ENCODE results near the gene BCL3. TPM values are rescaled to one million over a fixed set of nuclear protein-coding genes. Genes with fewer than 3 reads are reported as not detected.
A peak's percentile ranks its signal among the peaks of the same experiment; 100 is the strongest.

Gene BCL3
- polyA plus RNA-seq, 1 donor (not counting 4 experiments of a cell fraction or from before 2014, with no cell fraction given), result 1.1 TPM

DNA sequence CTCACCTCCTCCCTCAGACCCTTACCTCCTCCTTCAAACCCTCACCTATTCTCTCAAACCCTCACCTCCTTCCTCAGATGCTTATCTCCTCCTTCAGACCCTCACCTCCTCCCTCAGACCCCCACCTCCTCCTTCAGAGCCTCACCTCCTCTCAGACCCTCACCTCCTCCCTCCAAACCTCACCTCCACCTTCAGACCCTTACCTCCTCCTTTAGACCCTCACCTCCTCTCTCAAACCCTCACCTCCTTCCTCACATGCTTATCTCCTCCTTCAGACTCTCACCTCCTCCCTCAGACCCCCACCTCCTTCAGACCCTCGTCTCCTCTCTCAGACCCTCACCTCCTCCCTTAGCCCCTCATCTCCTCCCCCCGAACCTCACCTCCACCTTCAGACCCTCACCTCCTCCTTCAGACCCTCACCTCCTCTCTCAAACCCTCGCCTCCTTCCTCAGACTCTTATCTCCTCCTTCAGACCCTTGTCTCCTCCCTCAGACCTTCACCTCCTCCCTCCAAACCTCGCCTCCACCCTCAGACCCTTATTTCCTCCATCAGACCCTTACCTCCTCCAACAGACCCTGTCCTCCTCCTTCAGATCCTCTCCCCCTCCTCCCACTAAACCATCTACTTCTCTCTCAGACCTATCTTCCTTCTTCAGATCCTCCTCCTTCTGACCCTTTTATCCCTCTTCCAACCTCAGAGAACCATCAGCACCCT, 2.5 kb upstream of the BCL3 start:
- no peak for DNase-seq (ENCODE audit: low read depth, low spot score)
- no peak for FAIRE-seq
- H3K9me1 ChIP-seq (ENCODE audit: control insufficient read depth, extremely low read depth, insufficient read depth, low read length), result peaks cover 4% of the 10 kb centered on the region
- no peaks in the 10 kb centered on the region for H4K20me1 ChIP-seq (ENCODE audit: control insufficient read depth, extremely low read depth, insufficient read depth, low read length)
- H3K4me2 ChIP-seq (ENCODE audit: control insufficient read depth, extremely low read depth, insufficient read depth, low read depth, low read length), result no peak overlapping the region
- dilution Hi-C loops (cut with MboI; ENCODE audit: extremely low pct_ligation_motif_present, low sequenced_read_pairs), result no loop called here
- peak overlapping the region; percentile 6 for H3K9ac ChIP-seq (ENCODE audit: control insufficient read depth, extremely low read depth, insufficient read depth, low read length)
- no peak for TF ChIP-seq EZH2 (IDR thresholded peaks at IDR 0.05; ENCODE audit: low read length)
- TF ChIP-seq, protein P1, sequence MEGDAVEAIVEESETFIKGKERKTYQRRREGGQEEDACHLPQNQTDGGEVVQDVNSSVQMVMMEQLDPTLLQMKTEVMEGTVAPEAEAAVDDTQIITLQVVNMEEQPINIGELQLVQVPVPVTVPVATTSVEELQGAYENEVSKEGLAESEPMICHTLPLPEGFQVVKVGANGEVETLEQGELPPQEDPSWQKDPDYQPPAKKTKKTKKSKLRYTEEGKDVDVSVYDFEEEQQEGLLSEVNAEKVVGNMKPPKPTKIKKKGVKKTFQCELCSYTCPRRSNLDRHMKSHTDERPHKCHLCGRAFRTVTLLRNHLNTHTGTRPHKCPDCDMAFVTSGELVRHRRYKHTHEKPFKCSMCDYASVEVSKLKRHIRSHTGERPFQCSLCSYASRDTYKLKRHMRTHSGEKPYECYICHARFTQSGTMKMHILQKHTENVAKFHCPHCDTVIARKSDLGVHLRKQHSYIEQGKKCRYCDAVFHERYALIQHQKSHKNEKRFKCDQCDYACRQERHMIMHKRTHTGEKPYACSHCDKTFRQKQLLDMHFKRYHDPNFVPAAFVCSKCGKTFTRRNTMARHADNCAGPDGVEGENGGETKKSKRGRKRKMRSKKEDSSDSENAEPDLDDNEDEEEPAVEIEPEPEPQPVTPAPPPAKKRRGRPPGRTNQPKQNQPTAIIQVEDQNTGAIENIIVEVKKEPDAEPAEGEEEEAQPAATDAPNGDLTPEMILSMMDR (optimal IDR thresholded peaks at IDR 0.05 in 1 of 3, IDR thresholded peaks at IDR 0.05 in 1 of 3, conservative IDR thresholded peaks at IDR 0.05 in 1 of 3; ENCODE audit: extremely low read depth in 1 of 3, insufficient read depth in 2 of 3, low read length in 3 of 3), result no peak
- H2AFZ ChIP-seq (ENCODE audit: control insufficient read depth, low read length), result no peak overlapping the region
- no peaks in the 10 kb centered on the region for H3K27me3 ChIP-seq (ENCODE audit: control insufficient read depth, extremely low read depth, insufficient read depth, low read length)
- no peak overlapping the region for H3K27ac ChIP-seq (ENCODE audit: control insufficient read depth, insufficient read depth, low read length)
- H3K36me3 ChIP-seq (ENCODE audit: control insufficient read depth in 2 of 2, extremely low read depth in 1 of 2, insufficient read depth in 2 of 2, low read length in 2 of 2), result peaks cover 5 to 6% of the 10 kb centered on the region in 2 experiments
- H3K4me3 ChIP-seq (ENCODE audit: control insufficient read depth in 2 of 3, extremely low read depth in 1 of 3, insufficient read depth in 2 of 3, low read depth in 1 of 3, low read length in 3 of 3), result no peak overlapping the region
- H3K79me2 ChIP-seq (ENCODE audit: control insufficient read depth, insufficient read depth, low read length), result peaks cover 13% of the 10 kb centered on the region
- peaks cover 45% of the 10 kb centered on the region for H3K4me1 ChIP-seq (ENCODE audit: control insufficient read depth, extremely low read depth, insufficient read depth, low read length)
- H3K9me3 ChIP-seq (ENCODE audit: control insufficient read depth, low read depth, low read length), result no peaks in the 10 kb centered on the region

DNA sequence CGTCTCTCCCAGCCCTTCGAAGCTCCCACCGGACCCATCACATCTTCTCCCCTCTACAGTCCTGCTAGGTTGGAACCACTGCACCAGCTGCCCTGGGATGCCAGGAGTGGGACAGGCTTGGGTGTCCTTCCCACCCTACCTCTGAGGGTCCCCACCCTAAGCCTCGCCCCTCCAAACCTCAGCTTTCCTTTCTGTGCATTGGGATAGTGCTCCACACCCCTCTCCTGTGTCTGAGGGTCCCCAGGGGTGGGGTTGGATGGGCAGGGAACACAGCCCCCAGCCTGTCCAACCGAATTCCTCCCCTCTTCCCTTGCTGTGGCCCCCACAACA, 1.9 kb upstream of the BCL3 start:
- Histone ChIP-seq H3K79me2 (ENCODE audit: control insufficient read depth, insufficient read depth, low read length) (peaks cover 13% of the 10 kb centered on the region), H3K4me3 (ENCODE audit: control insufficient read depth in 2 of 3, extremely low read depth in 1 of 3, insufficient read depth in 2 of 3, low read depth in 1 of 3, low read length in 3 of 3) (no peak overlapping the region)
- dilution Hi-C loops (cut with MboI; ENCODE audit: extremely low pct_ligation_motif_present, low sequenced_read_pairs), result no loop called here

More for the DNA sequence above, 1.9 kb upstream of the BCL3 start:
- H3K4me1 ChIP-seq (ENCODE audit: control insufficient read depth, extremely low read depth, insufficient read depth, low read length), result peaks cover 45% of the 10 kb centered on the region
- H3K9me3 ChIP-seq (ENCODE audit: control insufficient read depth, low read depth, low read length), result no peaks in the 10 kb centered on the region
- peaks cover 4% of the 10 kb centered on the region for H3K9me1 ChIP-seq (ENCODE audit: control insufficient read depth, extremely low read depth, insufficient read depth, low read length)
- DNase-seq (ENCODE audit: low read depth, low spot score) (no peak), FAIRE-seq (no peak)
- no peaks in the 10 kb centered on the region for H4K20me1 ChIP-seq (ENCODE audit: control insufficient read depth, extremely low read depth, insufficient read depth, low read length)
- TF ChIP-seq, protein P1 (optimal IDR thresholded peaks at IDR 0.05 in 1 of 3, IDR thresholded peaks at IDR 0.05 in 1 of 3, conservative IDR thresholded peaks at IDR 0.05 in 1 of 3; ENCODE audit: extremely low read depth in 1 of 3, insufficient read depth in 2 of 3, low read length in 3 of 3), result no peak
- H3K9ac ChIP-seq (ENCODE audit: control insufficient read depth, extremely low read depth, insufficient read depth, low read length), result peak overlapping the region; percentile 34
- H2AFZ ChIP-seq (ENCODE audit: control insufficient read depth, low read length), result no peak overlapping the region
- H3K27me3 ChIP-seq (ENCODE audit: control insufficient read depth, extremely low read depth, insufficient read depth, low read length), result no peaks in the 10 kb centered on the region
- peaks cover 6 to 7% of the 10 kb centered on the region in 2 experiments for H3K36me3 ChIP-seq (ENCODE audit: control insufficient read depth in 2 of 2, extremely low read depth in 1 of 2, insufficient read depth in 2 of 2, low read length in 2 of 2)
- H3K27ac ChIP-seq (ENCODE audit: control insufficient read depth, insufficient read depth, low read length), result no peak overlapping the region
- no peak overlapping the region for H3K4me2 ChIP-seq (ENCODE audit: control insufficient read depth, extremely low read depth, insufficient read depth, low read depth, low read length)
